Measurements from ENCODE around the gene PMPCB.

The PMPCB gene

DNA sequence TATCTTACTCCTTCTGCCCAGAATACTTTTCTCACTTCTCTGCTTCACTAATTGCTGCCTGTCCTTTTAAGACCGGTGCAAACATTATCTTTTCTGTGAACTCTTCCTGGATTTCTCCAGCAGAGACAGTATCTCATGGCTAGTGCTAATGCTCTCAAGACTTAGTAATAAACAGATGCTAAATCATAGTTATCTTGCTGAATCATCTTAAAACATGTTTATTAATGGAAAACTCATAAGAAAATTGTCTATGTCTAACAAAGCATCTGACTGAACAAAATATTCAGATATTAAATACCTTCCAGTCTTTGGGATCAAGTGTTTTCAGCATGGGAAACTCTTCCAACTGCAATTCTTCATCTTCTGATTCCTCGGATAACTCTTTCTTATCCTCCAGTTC lies 44.2 kb downstream of the PMPCB start:
- H2AFZ ChIP-seq (ENCODE audit: low read depth, low read length) = no peak overlapping the region
- peaks cover 40% of the 10 kb centered on the region for H3K4me1 ChIP-seq (ENCODE audit: insufficient read depth, low read length)
- no peaks in the 10 kb centered on the region for H3K27me3 ChIP-seq (ENCODE audit: insufficient read depth, low read length, poor library complexity)
- peaks cover 10% of the 10 kb centered on the region; the same call in 1 of the 2 replicates for H4K20me1 ChIP-seq (ENCODE audit: insufficient read depth, low read length)
- H3K4me2 ChIP-seq (ENCODE audit: insufficient read depth, low read length) = peak overlapping the region; percentile 39; the same call in 1 of the 2 replicates
- peak overlapping the region in 1 of 2 experiments; percentile 22; a peak in 1 of 4 replicates for H3K4me3 ChIP-seq (ENCODE audit: low read depth in 1 of 2, low read length in 2 of 2)
- no peak for ATAC-seq (ENCODE audit: insufficient read depth, low read depth)
- no peaks in the 10 kb centered on the region for H3K9me3 ChIP-seq (ENCODE audit: insufficient read depth, low read length, severe bottlenecking)
- H3K36me3 ChIP-seq (ENCODE audit: insufficient read depth, low read length) = peaks cover 54% of the 10 kb centered on the region
- no peak overlapping the region for H3K27ac ChIP-seq (ENCODE audit: low read length)
- TF ChIP-seq CTCF (IDR thresholded peaks at IDR 0.05; ENCODE audit: borderline replicate concordance, extremely low read depth, low read length, poor library complexity, severe bottlenecking) (no peak), EZH2 (IDR thresholded peaks at IDR 0.05; ENCODE audit: borderline replicate concordance, low read depth, low read length, severe bottlenecking) (no peak)
- H3K9ac ChIP-seq (ENCODE audit: low read depth, low read length) = no peak overlapping the region
- no peak for DNase-seq
- peaks cover 83% of the 10 kb centered on the region for H3K79me2 ChIP-seq (ENCODE audit: insufficient read depth, low read length)

GRCh38 chr7:103343332-103343731 lies 46.1 kb downstream of the PMPCB start:
- Histone ChIP-seq H3K36me3 (ENCODE audit: insufficient read depth, low read length) (peaks cover 37% of the 10 kb centered on the region), H3K4me1 (ENCODE audit: insufficient read depth, low read length) (peaks cover 50% of the 10 kb centered on the region), H2AFZ (ENCODE audit: low read depth, low read length) (peak overlapping the region; percentile 94; the same call in 1 of the 2 replicates), H4K20me1 (ENCODE audit: insufficient read depth, low read length) (peaks cover 7% of the 10 kb centered on the region; the same call in 1 of the 2 replicates), H3K4me3 (ENCODE audit: low read depth in 1 of 2, low read length in 2 of 2) (peak overlapping the region; percentile 45 to 86), H3K9me3 (ENCODE audit: insufficient read depth, low read length, severe bottlenecking) (no peaks in the 10 kb centered on the region), H3K9ac (ENCODE audit: low read depth, low read length) (peak overlapping the region; percentile 73), H3K27ac (ENCODE audit: low read length) (peak overlapping the region; percentile 83), H3K79me2 (ENCODE audit: insufficient read depth, low read length) (peaks cover 85% of the 10 kb centered on the region), H3K27me3 (ENCODE audit: insufficient read depth, low read length, poor library complexity) (no peaks in the 10 kb centered on the region), H3K4me2 (ENCODE audit: insufficient read depth, low read length) (peak overlapping the region; percentile 89)
- ATAC-seq (ENCODE audit: insufficient read depth, low read depth) = no peak
- TF ChIP-seq EZH2 (IDR thresholded peaks at IDR 0.05; ENCODE audit: borderline replicate concordance, low read depth, low read length, severe bottlenecking) = no peak
- TF ChIP-seq CTCF (IDR thresholded peaks at IDR 0.05; ENCODE audit: borderline replicate concordance, extremely low read depth, low read length, poor library complexity, severe bottlenecking) = no peak
- no peak for DNase-seq

DNA sequence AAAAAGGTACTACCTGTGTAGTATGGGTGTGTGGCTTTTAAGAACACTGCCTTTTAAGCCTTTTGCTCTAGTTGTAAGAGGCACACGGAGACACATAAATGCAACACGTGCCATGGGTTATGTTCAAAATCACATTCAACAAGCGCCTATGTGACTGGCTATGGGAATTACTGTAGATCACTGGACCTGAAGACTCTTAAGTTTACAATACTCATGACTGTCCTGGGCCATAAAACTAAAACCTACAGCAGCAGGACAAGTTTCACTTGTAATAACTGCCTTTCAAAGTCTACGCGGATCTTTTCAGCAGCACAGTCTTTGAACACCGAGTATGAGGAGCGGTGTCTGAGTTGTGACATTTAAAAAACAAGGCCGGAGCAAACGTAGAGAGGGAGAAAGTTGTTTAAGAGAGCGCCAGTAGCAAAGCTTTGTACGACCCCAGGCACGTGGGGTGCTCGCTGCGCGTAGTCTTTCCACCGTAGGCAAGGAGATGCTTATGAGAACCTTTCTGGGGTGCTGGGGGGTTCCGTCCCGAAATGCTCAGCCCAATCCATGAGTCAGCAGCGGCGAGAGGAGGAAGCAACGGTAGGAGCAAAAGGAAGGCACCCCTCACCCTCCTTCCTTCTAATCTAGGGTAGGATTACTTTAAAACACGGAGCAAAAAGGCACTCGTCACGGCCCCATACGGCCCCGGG lies 46.7 kb downstream of the PMPCB start:
- Histone ChIP-seq H3K36me3 (ENCODE audit: insufficient read depth, low read length) (peaks cover 34% of the 10 kb centered on the region), H3K4me2 (ENCODE audit: insufficient read depth, low read length) (peak overlapping the region; percentile 89), H4K20me1 (ENCODE audit: insufficient read depth, low read length) (peaks cover 13% of the 10 kb centered on the region; the same call in 1 of the 2 replicates), H3K27ac (ENCODE audit: low read length) (peak overlapping the region; percentile 83), H2AFZ (ENCODE audit: low read depth, low read length) (peak overlapping the region; percentile 94), H3K79me2 (ENCODE audit: insufficient read depth, low read length) (peaks cover 89% of the 10 kb centered on the region), H3K27me3 (ENCODE audit: insufficient read depth, low read length, poor library complexity) (no peaks in the 10 kb centered on the region), H3K4me3 (ENCODE audit: low read depth in 1 of 2, low read length in 2 of 2) (peak overlapping the region; percentile 45 to 86), H3K9me3 (ENCODE audit: insufficient read depth, low read length, severe bottlenecking) (no peaks in the 10 kb centered on the region), H3K4me1 (ENCODE audit: insufficient read depth, low read length) (peaks cover 56% of the 10 kb centered on the region), H3K9ac (ENCODE audit: low read depth, low read length) (peak overlapping the region; percentile 73)
- ATAC-seq (ENCODE audit: insufficient read depth, low read depth) = peak; percentile 33
- peak; percentile 43 for DNase-seq
- TF ChIP-seq EZH2 (IDR thresholded peaks at IDR 0.05; ENCODE audit: borderline replicate concordance, low read depth, low read length, severe bottlenecking) (no peak), CTCF (IDR thresholded peaks at IDR 0.05; ENCODE audit: borderline replicate concordance, extremely low read depth, low read length, poor library complexity, severe bottlenecking) (no peak)

Measured in DND-41 (cell line).